ENCODE data around the gene TRMU.

- TF ChIP-seq, protein P1, sequence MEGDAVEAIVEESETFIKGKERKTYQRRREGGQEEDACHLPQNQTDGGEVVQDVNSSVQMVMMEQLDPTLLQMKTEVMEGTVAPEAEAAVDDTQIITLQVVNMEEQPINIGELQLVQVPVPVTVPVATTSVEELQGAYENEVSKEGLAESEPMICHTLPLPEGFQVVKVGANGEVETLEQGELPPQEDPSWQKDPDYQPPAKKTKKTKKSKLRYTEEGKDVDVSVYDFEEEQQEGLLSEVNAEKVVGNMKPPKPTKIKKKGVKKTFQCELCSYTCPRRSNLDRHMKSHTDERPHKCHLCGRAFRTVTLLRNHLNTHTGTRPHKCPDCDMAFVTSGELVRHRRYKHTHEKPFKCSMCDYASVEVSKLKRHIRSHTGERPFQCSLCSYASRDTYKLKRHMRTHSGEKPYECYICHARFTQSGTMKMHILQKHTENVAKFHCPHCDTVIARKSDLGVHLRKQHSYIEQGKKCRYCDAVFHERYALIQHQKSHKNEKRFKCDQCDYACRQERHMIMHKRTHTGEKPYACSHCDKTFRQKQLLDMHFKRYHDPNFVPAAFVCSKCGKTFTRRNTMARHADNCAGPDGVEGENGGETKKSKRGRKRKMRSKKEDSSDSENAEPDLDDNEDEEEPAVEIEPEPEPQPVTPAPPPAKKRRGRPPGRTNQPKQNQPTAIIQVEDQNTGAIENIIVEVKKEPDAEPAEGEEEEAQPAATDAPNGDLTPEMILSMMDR (IDR thresholded peaks at IDR 0.05 in 8 of 11, conservative IDR thresholded peaks at IDR 0.05 in 3 of 11) = no peak
- TF ChIP-seq POLR2A (IDR thresholded peaks at IDR 0.05) = no peak
These were observed 29.0 kb downstream of the TRMU start for GRCh38 chr22:46364341-46365165.
